GM15510 (cell line): Measurements from ENCODE around the gene DHRS1.

Experiments
- POLR2A ChIP-seq: IDR thresholded peaks from 3 replicates; pipeline ENCODE4 v1.6.1; 2011; ENCODE audit warnings: borderline replicate concordance; ENCODE audit not compliant: insufficient read length; ENCODE audit errors: extremely low read depth

Gene DHRS1

DNA sequence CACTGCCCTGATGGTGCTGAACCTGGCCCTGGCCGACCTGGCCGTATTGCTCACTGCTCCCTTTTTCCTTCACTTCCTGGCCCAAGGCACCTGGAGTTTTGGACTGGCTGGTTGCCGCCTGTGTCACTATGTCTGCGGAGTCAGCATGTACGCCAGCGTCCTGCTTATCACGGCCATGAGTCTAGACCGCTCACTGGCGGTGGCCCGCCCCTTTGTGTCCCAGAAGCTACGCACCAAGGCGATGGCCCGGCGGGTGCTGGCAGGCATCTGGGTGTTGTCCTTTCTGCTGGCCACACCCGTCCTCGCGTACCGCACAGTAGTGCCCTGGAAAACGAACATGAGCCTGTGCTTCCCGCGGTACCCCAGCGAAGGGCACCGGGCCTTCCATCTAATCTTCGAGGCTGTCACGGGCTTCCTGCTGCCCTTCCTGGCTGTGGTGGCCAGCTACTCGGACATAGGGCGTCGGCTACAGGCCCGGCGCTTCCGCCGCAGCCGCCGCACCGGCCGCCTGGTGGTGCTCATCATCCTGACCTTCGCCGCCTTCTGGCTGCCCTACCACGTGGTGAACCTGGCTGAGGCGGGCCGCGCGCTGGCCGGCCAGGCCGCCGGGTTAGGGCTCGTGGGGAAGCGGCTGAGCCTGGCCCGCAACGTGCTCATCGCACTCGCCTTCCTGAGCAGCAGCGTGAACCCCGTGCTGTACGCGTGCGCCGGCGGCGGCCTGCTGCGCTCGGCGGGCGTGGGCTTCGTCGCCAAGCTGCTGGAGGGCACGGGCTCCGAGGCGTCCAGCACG is 16.4 kb upstream of the DHRS1 start:
- TF ChIP-seq POLR2A = no peak

DNA sequence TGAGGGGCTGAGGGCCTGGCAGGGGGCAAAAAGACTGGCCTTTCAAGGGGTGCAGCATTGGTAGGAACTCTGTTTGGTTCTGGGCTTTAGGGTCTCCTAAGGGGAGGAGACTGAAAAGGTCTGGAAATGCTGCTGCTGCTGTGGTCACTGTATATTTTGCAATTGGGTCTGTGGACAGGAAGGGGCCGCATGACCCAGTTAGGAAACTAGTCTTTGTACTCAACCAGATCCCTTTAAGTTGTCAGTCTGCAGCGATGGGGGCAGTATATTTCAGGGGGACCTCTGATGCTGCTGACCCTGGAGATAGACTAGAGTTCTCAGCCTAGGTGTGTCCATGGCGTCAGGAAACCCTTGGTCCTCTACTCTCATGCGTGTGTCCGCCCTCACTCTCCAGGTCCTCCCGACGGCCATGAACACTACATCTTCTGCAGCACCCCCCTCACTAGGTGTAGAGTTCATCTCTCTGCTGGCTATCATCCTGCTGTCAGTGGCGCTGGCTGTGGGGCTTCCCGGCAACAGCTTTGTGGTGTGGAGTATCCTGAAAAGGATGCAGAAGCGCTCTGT is 15.7 kb upstream of the DHRS1 start:
- no peak for TF ChIP-seq POLR2A

- TF ChIP-seq POLR2A = no peak
Measured at GRCh38 chr14:24314377-24315193, 15.0 kb upstream of the DHRS1 start.

DNA sequence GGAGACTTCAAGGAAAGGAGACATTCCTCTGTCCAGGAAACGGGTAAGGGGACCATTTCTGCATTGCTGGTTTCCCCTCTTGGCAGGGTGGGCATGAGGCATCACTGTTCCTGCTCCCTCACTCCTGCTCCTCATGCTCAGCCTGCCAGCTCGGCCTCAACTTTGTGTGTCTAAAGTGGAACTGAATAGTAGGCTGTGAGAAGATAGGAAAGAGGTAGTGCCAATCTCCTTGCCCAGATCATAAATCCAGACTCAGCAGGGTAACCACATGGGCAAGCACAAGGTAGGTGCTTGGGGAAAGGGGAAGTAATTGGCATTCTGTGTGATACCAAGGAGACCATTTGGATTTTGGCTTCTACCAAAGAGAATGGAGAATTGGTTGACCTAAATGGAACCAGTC is 14.3 kb upstream of the DHRS1 start:
- no peak for TF ChIP-seq POLR2A

GRCh38 chr14:24312736-24313507 is 13.3 kb upstream of the DHRS1 start:
- no peak for TF ChIP-seq POLR2A

GRCh38 chr14:24311837-24312615 is 12.4 kb upstream of the DHRS1 start:
- TF ChIP-seq POLR2A = no peak

DNA sequence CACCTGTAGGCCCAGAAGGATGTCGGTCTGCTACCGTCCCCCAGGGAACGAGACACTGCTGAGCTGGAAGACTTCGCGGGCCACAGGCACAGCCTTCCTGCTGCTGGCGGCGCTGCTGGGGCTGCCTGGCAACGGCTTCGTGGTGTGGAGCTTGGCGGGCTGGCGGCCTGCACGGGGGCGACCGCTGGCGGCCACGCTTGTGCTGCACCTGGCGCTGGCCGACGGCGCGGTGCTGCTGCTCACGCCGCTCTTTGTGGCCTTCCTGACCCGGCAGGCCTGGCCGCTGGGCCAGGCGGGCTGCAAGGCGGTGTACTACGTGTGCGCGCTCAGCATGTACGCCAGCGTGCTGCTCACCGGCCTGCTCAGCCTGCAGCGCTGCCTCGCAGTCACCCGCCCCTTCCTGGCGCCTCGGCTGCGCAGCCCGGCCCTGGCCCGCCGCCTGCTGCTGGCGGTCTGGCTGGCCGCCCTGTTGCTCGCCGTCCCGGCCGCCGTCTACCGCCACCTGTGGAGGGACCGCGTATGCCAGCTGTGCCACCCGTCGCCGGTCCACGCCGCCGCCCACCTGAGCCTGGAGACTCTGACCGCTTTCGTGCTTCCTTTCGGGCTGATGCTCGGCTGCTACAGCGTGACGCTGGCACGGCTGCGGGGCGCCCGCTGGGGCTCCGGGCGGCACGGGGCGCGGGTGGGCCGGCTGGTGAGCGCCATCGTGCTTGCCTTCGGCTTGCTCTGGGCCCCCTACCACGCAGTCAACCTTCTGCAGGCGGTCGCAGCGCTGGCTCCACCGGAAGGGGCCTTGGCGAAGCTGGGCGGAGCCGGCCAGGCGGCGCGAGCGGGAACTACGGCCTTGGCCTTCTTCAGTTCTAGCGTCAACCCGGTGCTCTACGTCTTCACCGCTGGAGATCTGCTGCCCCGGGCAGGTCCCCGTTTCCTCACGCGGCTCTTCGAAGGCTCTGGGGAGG is 11.3 kb upstream of the DHRS1 start, which contains the start of gene LTB4R:
Gene LTB4R (plus strand): TSS at position 857 of the 959 bp plus-strand sequence. CDS start 4,150 bp downstream, outside the sequence.
- peak; percentile 43 for TF ChIP-seq POLR2A

- no peak for TF ChIP-seq POLR2A
Measured at GRCh38 chr14:24310265-24310645, 10.7 kb upstream of the DHRS1 start.

GRCh38 chr14:24309538-24310264 is 10.1 kb upstream of the DHRS1 start, which contains the start of gene LTB4R2:
TSS of gene LTB4R2 (plus strand) at chr14:24310140. CDS start at chr14:24310665, 525 bp downstream.
- no peak for TF ChIP-seq POLR2A

GRCh38 chr14:24308342-24309124 is 9.0 kb upstream of the DHRS1 start:
- TF ChIP-seq POLR2A = no peak

- no peak for TF ChIP-seq POLR2A
Measured at GRCh38 chr14:24307575-24308341, 8.2 kb upstream of the DHRS1 start, which contains the start of gene CIDEB. TSS of gene CIDEB (minus strand) at chr14:24307977. CDS start at chr14:24307858, 119 bp downstream.

DNA sequence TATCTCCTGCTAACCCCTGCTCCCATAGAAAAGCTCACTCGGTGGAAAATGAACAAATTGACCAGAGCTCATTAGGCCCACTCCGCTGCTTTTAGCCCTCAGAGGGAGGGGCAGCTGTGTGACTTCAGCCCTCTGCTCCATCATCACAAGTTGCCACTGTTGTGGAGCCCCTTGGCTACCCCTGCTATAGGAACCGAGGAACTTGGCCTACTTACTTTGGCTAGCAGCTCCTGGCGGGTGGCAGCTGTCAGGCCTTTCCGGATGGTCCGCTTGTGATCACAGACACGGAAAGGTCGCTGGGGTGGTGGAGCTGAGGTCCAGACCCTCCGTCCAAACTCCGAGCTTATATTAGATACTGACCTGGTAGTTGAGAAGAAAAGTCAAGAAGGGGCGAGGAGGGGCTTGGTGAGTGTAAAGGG is 7.6 kb upstream of the DHRS1 start:
- TF ChIP-seq POLR2A = no peak
